Measurements from ENCODE around the gene PLCL2.

GRCh38 chr3:17120115-17120514 is 235.4 kb downstream of the PLCL2 start:
- TF ChIP-seq EZH2 (optimal IDR thresholded peaks at IDR 0.05; ENCODE audit: low read depth, low read length) (no peak), EZH2phosphoT487 (IDR thresholded peaks at IDR 0.05; ENCODE audit: low read length) (no peak)
